Neuronal stem cell (in vitro differentiated cells): ENCODE data around the gene SMURF2.
"Not testable (repeated sequence)": the region's sequence is repeated elsewhere in the genome, so short reads cannot be mapped to it uniquely, and the experiment has no call there.

Experiments
- DNase-seq: peaks from one replicate; pipeline ENCODE4 v3.0.0-alpha.2; 2013; ENCODE audit warnings: low spot score
- H2AFZ ChIP-seq: one replicate; pipeline ENCODE4 v1.6.1; 2013; ENCODE audit warnings: mild to moderate bottlenecking, low read length, inconsistent platforms
- H2AK5ac ChIP-seq: 2 replicates; pipeline ENCODE4 v1.6.1; 2013; ENCODE audit warnings: low read depth, mild to moderate bottlenecking, inconsistent platforms, low read length, moderate library complexity, mixed read lengths
- H2BK120ac ChIP-seq: 2 replicates; pipeline ENCODE4 v1.6.1; 2013; ENCODE audit warnings: low read depth, mild to moderate bottlenecking, inconsistent platforms, low read length, moderate library complexity, mixed read lengths
- H2BK12ac ChIP-seq: one replicate; pipeline ENCODE4 v1.6.1; 2013; ENCODE audit warnings: low read length, inconsistent platforms
- H2BK15ac ChIP-seq: 2 replicates; pipeline ENCODE4 v1.6.1; 2013; ENCODE audit warnings: mild to moderate bottlenecking, low read length, inconsistent platforms, mixed read lengths
- H2BK5ac ChIP-seq: one replicate; pipeline ENCODE4 v1.6.1; 2013; ENCODE audit warnings: inconsistent platforms, mild to moderate bottlenecking, low read length, moderate library complexity
- H3K14ac ChIP-seq: one replicate; pipeline ENCODE4 v1.6.1; 2013; ENCODE audit warnings: low read length, inconsistent platforms
- H3K18ac ChIP-seq: 2 replicates; pipeline ENCODE4 v1.6.1; 2013; ENCODE audit warnings: low read length, inconsistent platforms
- H3K23ac ChIP-seq: 2 replicates; pipeline ENCODE4 v1.6.1; 2013; ENCODE audit warnings: low read depth, mild to moderate bottlenecking, mixed read lengths, low read length, inconsistent platforms; ENCODE audit not compliant: poor library complexity
- H3K27ac ChIP-seq: replicated peaks from 3 replicates; pipeline ENCODE4 v1.5.1; 2013; ENCODE audit warnings: low read length, inconsistent platforms
- H3K27me3 ChIP-seq, 3 experiments: 2 replicates each; pipeline ENCODE4 v1.6.1; 2013; ENCODE audit warnings: low read length in 3 of 3, mild to moderate bottlenecking in 2 of 3, inconsistent platforms in 1 of 3, low read depth in 1 of 3, mixed read lengths in 1 of 3, moderate library complexity in 1 of 3; ENCODE audit not compliant: control insufficient read depth in 3 of 3, insufficient read depth in 3 of 3
- H3K36me3 ChIP-seq, 2 donors: replicated peaks in 1 of 2; 2 replicates each; pipeline ENCODE4 v1.6.1; 2013; ENCODE audit warnings: low read length in 2 of 2; ENCODE audit not compliant: control insufficient read depth in 2 of 2, insufficient read depth in 2 of 2
- H3K4ac ChIP-seq: 2 replicates; pipeline ENCODE4 v1.6.1; 2013; ENCODE audit warnings: inconsistent platforms, mild to moderate bottlenecking, low read length, moderate library complexity
- H3K4me1 ChIP-seq, 2 donors: 1 replicate in 1 of 2; 2 replicates in 1 of 2; pipeline ENCODE4 v1.6.1; 2013; ENCODE audit warnings: low read length in 2 of 2, low read depth in 1 of 2; ENCODE audit not compliant: control insufficient read depth in 2 of 2, insufficient read depth in 1 of 2
- H3K4me2 ChIP-seq: one replicate; pipeline ENCODE4 v1.6.1; 2013; ENCODE audit warnings: mild to moderate bottlenecking, low read length, inconsistent platforms; ENCODE audit not compliant: insufficient read depth, poor library complexity, severe bottlenecking
- H3K4me3 ChIP-seq, 2 donors: 2 replicates each; pipeline ENCODE4 v1.5.1; 2013; ENCODE audit warnings: low read length in 2 of 2, mild to moderate bottlenecking in 2 of 2, inconsistent platforms in 1 of 2, moderate library complexity in 1 of 2
- H3K79me1 ChIP-seq: one replicate; pipeline ENCODE4 v1.6.1; 2013; ENCODE audit warnings: low read depth, mild to moderate bottlenecking, inconsistent platforms, low read length, moderate library complexity
- H3K9ac ChIP-seq: one replicate; pipeline ENCODE4 v1.6.1; 2013; ENCODE audit warnings: mild to moderate bottlenecking, low read depth, low read length, inconsistent platforms; ENCODE audit not compliant: poor library complexity
- H3K9me3 ChIP-seq, 2 donors: replicated peaks in 1 of 2; 2 replicates each; pipeline versions ENCODE3 to v1.6.1; 2013; ENCODE audit warnings: low read length in 2 of 2, mild to moderate bottlenecking in 2 of 2, inconsistent platforms in 1 of 2, low read depth in 1 of 2, mixed read lengths in 1 of 2, moderate library complexity in 1 of 2; ENCODE audit not compliant: control insufficient read depth in 2 of 2, insufficient read depth in 1 of 2
- H4K8ac ChIP-seq: one replicate; pipeline ENCODE4 v1.6.1; 2013; ENCODE audit warnings: low read depth, mild to moderate bottlenecking, inconsistent platforms, low read length, moderate library complexity
- H4K91ac ChIP-seq: one replicate; pipeline ENCODE4 v1.6.1; 2013; ENCODE audit warnings: low read length, low read depth, mild to moderate bottlenecking, inconsistent platforms; ENCODE audit not compliant: poor library complexity
- WGBS, 2 donors: extraction: QIAGEN DNeasy Blood & Tissue Kit; methylation state at CpG; one replicate each; pipeline ENCODE4 v1.1.7; 2013; ENCODE audit warnings: missing lambda C conversion rate in 2 of 2, mixed read lengths in 1 of 2; ENCODE audit not compliant: insufficient read length in 2 of 2, insufficient replicate concordance in 1 of 2; ENCODE audit errors: extremely low coverage in 2 of 2; 5-methylcytosine and 5-hydroxymethylcytosine counted together

Gene SMURF2

GRCh38 chr17:64667807-64668721 is 6.0 kb upstream of the SMURF2 start:
- not testable (repeated sequence) for H3K79me1 ChIP-seq, H3K27ac ChIP-seq, H4K91ac ChIP-seq, H3K4me3 ChIP-seq, H2AFZ ChIP-seq, H4K8ac ChIP-seq, H3K18ac ChIP-seq, H3K9me3 ChIP-seq, H2BK5ac ChIP-seq, H2BK12ac ChIP-seq, H3K9ac ChIP-seq, H3K36me3 ChIP-seq, H3K4ac ChIP-seq, H2BK120ac ChIP-seq, H3K4me1 ChIP-seq, H3K14ac ChIP-seq, H3K4me2 ChIP-seq, H3K23ac ChIP-seq, H2BK15ac ChIP-seq, DNase-seq, H2AK5ac ChIP-seq, H3K27me3 ChIP-seq
- no CpG with 5 or more reads among the region's 14 CpGs for WGBS, 2 donors

GRCh38 chr17:64664299-64664981 is 2.3 kb upstream of the SMURF2 start:
- not testable (repeated sequence) for H3K18ac ChIP-seq, H2BK5ac ChIP-seq, H3K36me3 ChIP-seq, H3K9ac ChIP-seq, H2BK15ac ChIP-seq, H3K14ac ChIP-seq, H3K9me3 ChIP-seq, H3K4me1 ChIP-seq, H3K4me3 ChIP-seq, H4K8ac ChIP-seq, H2BK12ac ChIP-seq, H3K27ac ChIP-seq, DNase-seq, H3K4ac ChIP-seq, H3K79me1 ChIP-seq, H2BK120ac ChIP-seq, H3K23ac ChIP-seq, H2AFZ ChIP-seq, H2AK5ac ChIP-seq, H4K91ac ChIP-seq, H3K4me2 ChIP-seq
- H3K27me3 ChIP-seq: peaks cover 0 to 16% (median 8%) of the 10 kb centered on the region in 3 experiments
- WGBS, 2 donors: no CpG with 5 or more reads among the region's 6 CpGs

GRCh38 chr17:64663836-64664235 is 1.7 kb upstream of the SMURF2 start:
- not testable (repeated sequence) for H3K9ac ChIP-seq, H4K91ac ChIP-seq, H3K4me3 ChIP-seq, H3K23ac ChIP-seq, H3K27ac ChIP-seq, DNase-seq, H2AFZ ChIP-seq, H2BK12ac ChIP-seq, H3K18ac ChIP-seq, H2AK5ac ChIP-seq, H3K79me1 ChIP-seq, H4K8ac ChIP-seq, H3K9me3 ChIP-seq, H3K4me2 ChIP-seq, H3K4ac ChIP-seq, H3K4me1 ChIP-seq, H2BK120ac ChIP-seq, H2BK5ac ChIP-seq, H3K14ac ChIP-seq, H3K36me3 ChIP-seq, H2BK15ac ChIP-seq
- WGBS, 2 donors: no CpG with 5 or more reads among the region's 12 CpGs
- H3K27me3 ChIP-seq: peaks cover 0 to 16% (median 8%) of the 10 kb centered on the region in 3 experiments

- no peak for DNase-seq
- H3K4me1 ChIP-seq: peaks cover 2 to 10% of the 10 kb centered on the region in 2 donors
- no peaks in the 10 kb centered on the region for H3K36me3 ChIP-seq
- H3K4me3 ChIP-seq: peak overlapping the region; percentile 82 to 88
- no peak overlapping the region for H4K91ac ChIP-seq
- H3K27ac ChIP-seq: no peak overlapping the region
- peak overlapping the region; percentile 17 for H4K8ac ChIP-seq
- peak overlapping the region; percentile 89 for H3K4me2 ChIP-seq
- no peak overlapping the region for H2AK5ac ChIP-seq
- H3K79me1 ChIP-seq: peaks cover 1% of the 10 kb centered on the region
- H2BK12ac ChIP-seq: no peak overlapping the region
- WGBS, 2 donors: no CpG with 5 or more reads among the region's 18 CpGs
- H3K23ac ChIP-seq: peak overlapping the region; percentile 99
- H2BK120ac ChIP-seq: no peak overlapping the region
- H2BK15ac ChIP-seq: no peak overlapping the region
- peak overlapping the region; percentile 70 for H3K9ac ChIP-seq
- no peaks in the 10 kb centered on the region for H3K9me3 ChIP-seq
- peaks cover 0 to 16% (median 8%) of the 10 kb centered on the region in 3 experiments for H3K27me3 ChIP-seq
- H3K14ac ChIP-seq: peak overlapping the region; percentile 38
- H2BK5ac ChIP-seq: no peak overlapping the region
- H3K4ac ChIP-seq: no peak overlapping the region
- H2AFZ ChIP-seq: peak overlapping the region; percentile 89
- H3K18ac ChIP-seq: peak overlapping the region; percentile 95
Observed at GRCh38 chr17:64662774-64663367, 764 bp upstream of the SMURF2 start.
